Hepatocyte (in vitro differentiated cells): ENCODE data around the gene TSPO2.

Experiments used
- EZH2phosphoT487 ChIP-seq: fragments of 200-600 bp; sonication (generic); IDR thresholded peaks from one replicate; pipeline ENCODE4 v1.6.1; 2018; ENCODE audit warnings: antibody characterized with exemption, mild to moderate bottlenecking, low read depth, moderate library complexity; ENCODE audit not compliant: unreplicated experiment, severe bottlenecking
- TF ChIP-seq, protein P1 (sequence below): fragments of 200-600 bp; sonication (generic); IDR thresholded peaks from 2 replicates; pipeline ENCODE4 v1.5.1; 2016; ENCODE audit warnings: antibody characterized with exemption, mild to moderate bottlenecking; ENCODE audit not compliant: poor library complexity

DNA sequence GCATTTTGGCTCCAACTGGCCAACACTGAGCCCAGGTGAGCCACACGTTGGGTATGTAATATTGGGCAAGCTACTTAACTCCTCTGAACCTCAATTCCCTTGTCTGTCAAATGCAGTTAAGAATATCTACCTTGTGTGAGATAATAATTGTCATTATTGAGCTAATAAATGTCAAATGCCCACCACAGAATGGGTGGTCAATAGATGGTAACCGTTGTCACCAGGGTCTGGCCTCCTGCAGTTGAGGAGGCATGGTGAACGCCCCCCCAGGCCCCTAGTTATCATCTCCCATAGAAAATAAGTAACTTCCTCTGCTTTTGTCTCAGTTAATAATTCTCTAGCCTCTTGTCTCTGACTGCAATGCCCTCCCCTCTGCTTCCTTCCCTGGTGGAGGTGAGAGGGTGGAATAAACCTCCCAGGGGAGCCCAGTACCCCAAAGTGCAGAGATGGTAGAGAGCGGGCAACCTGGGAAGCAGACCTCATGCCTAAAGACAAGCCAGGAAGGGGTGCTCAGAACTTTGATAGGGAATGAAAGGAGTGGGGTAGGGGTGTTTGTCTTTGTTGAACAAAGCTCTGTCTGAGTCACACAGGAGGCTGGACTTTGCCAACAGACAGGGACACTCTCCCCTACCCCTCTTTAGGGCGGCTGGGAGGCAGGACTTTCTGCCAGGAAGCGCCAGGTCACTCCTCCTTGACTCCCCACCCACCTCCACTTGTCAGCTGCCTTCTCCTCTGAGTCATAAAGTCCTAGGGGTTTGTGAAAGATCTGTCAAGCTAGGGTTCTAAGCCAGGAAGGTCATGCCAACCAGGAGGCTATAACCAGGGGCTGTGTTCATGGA lies 1.9 kb upstream of the TSPO2 start:
- TF ChIP-seq EZH2phosphoT487, result no peak
- TF ChIP-seq, protein P1, sequence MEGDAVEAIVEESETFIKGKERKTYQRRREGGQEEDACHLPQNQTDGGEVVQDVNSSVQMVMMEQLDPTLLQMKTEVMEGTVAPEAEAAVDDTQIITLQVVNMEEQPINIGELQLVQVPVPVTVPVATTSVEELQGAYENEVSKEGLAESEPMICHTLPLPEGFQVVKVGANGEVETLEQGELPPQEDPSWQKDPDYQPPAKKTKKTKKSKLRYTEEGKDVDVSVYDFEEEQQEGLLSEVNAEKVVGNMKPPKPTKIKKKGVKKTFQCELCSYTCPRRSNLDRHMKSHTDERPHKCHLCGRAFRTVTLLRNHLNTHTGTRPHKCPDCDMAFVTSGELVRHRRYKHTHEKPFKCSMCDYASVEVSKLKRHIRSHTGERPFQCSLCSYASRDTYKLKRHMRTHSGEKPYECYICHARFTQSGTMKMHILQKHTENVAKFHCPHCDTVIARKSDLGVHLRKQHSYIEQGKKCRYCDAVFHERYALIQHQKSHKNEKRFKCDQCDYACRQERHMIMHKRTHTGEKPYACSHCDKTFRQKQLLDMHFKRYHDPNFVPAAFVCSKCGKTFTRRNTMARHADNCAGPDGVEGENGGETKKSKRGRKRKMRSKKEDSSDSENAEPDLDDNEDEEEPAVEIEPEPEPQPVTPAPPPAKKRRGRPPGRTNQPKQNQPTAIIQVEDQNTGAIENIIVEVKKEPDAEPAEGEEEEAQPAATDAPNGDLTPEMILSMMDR, result no peak
